SK-N-MC (cell line): ENCODE results near the gene EPB41.

ENCODE experiments used
- EZH2 ChIP-seq: fragments of 200-600 bp; sonication (generic); IDR thresholded peaks from one replicate; pipeline ENCODE4 v1.6.1; 2017; ENCODE audit warnings: antibody characterized with exemption
- FOXP2 ChIP-seq: optimal IDR thresholded peaks from 2 replicates; pipeline ENCODE3; 2011; ENCODE audit warnings: mild to moderate bottlenecking, moderate library complexity; ENCODE audit not compliant: insufficient read depth; ENCODE audit errors: extremely low read length, control extremely low read depth
- POLR2AphosphoS5 ChIP-seq: IDR thresholded peaks from 2 replicates; pipeline ENCODE4 v1.6.1; 2012; ENCODE audit warnings: mild to moderate bottlenecking, low read depth, low read length, borderline replicate concordance

DNA sequence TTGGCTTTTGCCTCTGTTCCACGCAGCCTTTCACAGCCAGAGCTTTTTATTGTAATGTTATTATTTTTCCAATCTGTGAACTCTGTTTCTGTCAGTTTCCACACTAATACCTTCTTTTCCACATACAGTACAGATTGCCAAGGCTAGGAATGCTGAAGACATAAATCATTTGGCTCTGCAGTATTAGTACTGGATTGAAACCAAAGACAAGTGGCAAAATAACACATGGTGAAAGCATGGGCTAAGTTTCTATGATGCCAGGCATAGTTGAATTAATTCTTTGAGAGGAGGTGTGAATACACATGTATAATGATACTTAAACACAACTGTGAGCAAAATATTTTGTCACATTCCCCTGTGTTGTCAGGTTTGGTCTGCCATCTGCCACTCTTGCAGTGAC, 135.8 kb downstream of the EPB41 start:
- no peak for TF ChIP-seq POLR2AphosphoS5
- no peak for TF ChIP-seq EZH2
- TF ChIP-seq FOXP2: no peak
